ENCODE results near the gene ARHGAP10.

GRCh38 chr4:147737623-147738022, 5.7 kb downstream of the ARHGAP10 start:
- TF ChIP-seq, protein P1, sequence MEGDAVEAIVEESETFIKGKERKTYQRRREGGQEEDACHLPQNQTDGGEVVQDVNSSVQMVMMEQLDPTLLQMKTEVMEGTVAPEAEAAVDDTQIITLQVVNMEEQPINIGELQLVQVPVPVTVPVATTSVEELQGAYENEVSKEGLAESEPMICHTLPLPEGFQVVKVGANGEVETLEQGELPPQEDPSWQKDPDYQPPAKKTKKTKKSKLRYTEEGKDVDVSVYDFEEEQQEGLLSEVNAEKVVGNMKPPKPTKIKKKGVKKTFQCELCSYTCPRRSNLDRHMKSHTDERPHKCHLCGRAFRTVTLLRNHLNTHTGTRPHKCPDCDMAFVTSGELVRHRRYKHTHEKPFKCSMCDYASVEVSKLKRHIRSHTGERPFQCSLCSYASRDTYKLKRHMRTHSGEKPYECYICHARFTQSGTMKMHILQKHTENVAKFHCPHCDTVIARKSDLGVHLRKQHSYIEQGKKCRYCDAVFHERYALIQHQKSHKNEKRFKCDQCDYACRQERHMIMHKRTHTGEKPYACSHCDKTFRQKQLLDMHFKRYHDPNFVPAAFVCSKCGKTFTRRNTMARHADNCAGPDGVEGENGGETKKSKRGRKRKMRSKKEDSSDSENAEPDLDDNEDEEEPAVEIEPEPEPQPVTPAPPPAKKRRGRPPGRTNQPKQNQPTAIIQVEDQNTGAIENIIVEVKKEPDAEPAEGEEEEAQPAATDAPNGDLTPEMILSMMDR (IDR thresholded peaks at IDR 0.05), result no peak
- no peak for TF ChIP-seq POLR2A (IDR thresholded peaks at IDR 0.05)

Data from esophagus squamous epithelium (tissue), 4 donors.